CD14-positive monocyte (primary cell): ENCODE results near the gene TMPRSS11D. TPM values are rescaled to one million over a fixed set of nuclear protein-coding genes. Genes with fewer than 3 reads are reported as not detected.

Experiments used
- DNase-seq, 3 donors: peaks; one replicate each; pipeline ENCODE4 v3.0.0-alpha.2; 2011 to 2022
- H2AFZ ChIP-seq: 2 replicates; pipeline ENCODE4 v1.6.0; 2012; ENCODE audit warnings: mild to moderate bottlenecking, low read depth, low read length, inconsistent platforms; ENCODE audit not compliant: insufficient read depth, poor library complexity, severe bottlenecking
- H3K27ac ChIP-seq, 2 donors: 1 replicate in 1 of 2; 2 replicates in 1 of 2; pipeline ENCODE4 v1.5.1; 2012 to 2013; ENCODE audit warnings: low read length in 2 of 2, control low read depth in 1 of 2, inconsistent platforms in 1 of 2, low read depth in 1 of 2, mild to moderate bottlenecking in 1 of 2
- H3K27me3 ChIP-seq, 2 donors: one replicate each; pipeline versions ENCODE4 v1.6.0 to v1.6.1; 2011 to 2013; ENCODE audit warnings: low read length in 2 of 2; ENCODE audit not compliant: control insufficient read depth in 2 of 2, insufficient read depth in 2 of 2
- H3K36me3 ChIP-seq, 2 donors: replicated peaks in 1 of 2; 1 replicate in 1 of 2; 2 replicates in 1 of 2; pipeline versions ENCODE4 v1.5.1 to v1.6.1; 2012 to 2013; ENCODE audit warnings: low read length in 2 of 2, control low read depth in 1 of 2, inconsistent platforms in 1 of 2, mild to moderate bottlenecking in 1 of 2; ENCODE audit not compliant: insufficient read depth in 2 of 2, control insufficient read depth in 1 of 2
- H3K4me1 ChIP-seq, 2 donors: 1 replicate in 1 of 2; 2 replicates in 1 of 2; pipeline versions ENCODE4 v1.5.1 to v1.6.1; 2012 to 2013; ENCODE audit warnings: low read length in 2 of 2, control low read depth in 1 of 2, inconsistent platforms in 1 of 2, mild to moderate bottlenecking in 1 of 2, moderate library complexity in 1 of 2; ENCODE audit not compliant: insufficient read depth in 2 of 2, control insufficient read depth in 1 of 2
- H3K4me2 ChIP-seq: replicated peaks from 2 replicates; pipeline ENCODE3; 2012; ENCODE audit warnings: low read length, moderate library complexity, mild to moderate bottlenecking; ENCODE audit not compliant: poor library complexity, severe bottlenecking; ENCODE audit errors: extremely low read depth
- H3K4me3 ChIP-seq, 3 experiments: fragments of 200-600 bp in 1 of 3; sonication (generic) in 1 of 3; replicated peaks in 1 of 3; 1 replicate in 2 of 3; 2 replicates in 1 of 3; pipeline ENCODE4 v1.5.1; 2011 to 2013; ENCODE audit warnings: low read length in 3 of 3, mild to moderate bottlenecking in 3 of 3, control low read depth in 2 of 3, low read depth in 2 of 3, inconsistent platforms in 1 of 3, moderate library complexity in 1 of 3
- H3K79me2 ChIP-seq: 2 replicates; pipeline ENCODE4 v1.6.0; 2012; ENCODE audit warnings: mild to moderate bottlenecking, control low read depth, inconsistent platforms, low read length, moderate library complexity; ENCODE audit not compliant: insufficient read depth
- H3K9ac ChIP-seq: 2 replicates; pipeline ENCODE4 v1.6.0; 2017; ENCODE audit warnings: low read length, mild to moderate bottlenecking; ENCODE audit not compliant: insufficient read depth, poor library complexity, severe bottlenecking
- H3K9me3 ChIP-seq, 2 donors: replicated peaks in 1 of 2; 1 replicate in 1 of 2; 2 replicates in 1 of 2; pipeline versions ENCODE4 v1.5.1 to v1.6.1; 2012 to 2013; ENCODE audit warnings: low read length in 2 of 2, control low read depth in 1 of 2; ENCODE audit not compliant: control insufficient read depth in 1 of 2, insufficient read depth in 1 of 2
- H4K20me1 ChIP-seq: 2 replicates; pipeline ENCODE4 v1.6.0; 2012; ENCODE audit warnings: mild to moderate bottlenecking, low read length, control low read depth, moderate library complexity; ENCODE audit not compliant: insufficient read depth
- H3K27ac Mint-ChIP-seq, 7 donors: one replicate each; pipeline ENCODE4 v1.8.0; 2020; ENCODE audit warnings: mild to moderate bottlenecking in 7 of 7, mixed read lengths in 7 of 7, moderate library complexity in 6 of 7, inconsistent platforms in 2 of 7
- H3K27me3 Mint-ChIP-seq, 3 donors: one replicate each; pipeline ENCODE4 v1.8.0; 2021 to 2022; ENCODE audit warnings: low read depth in 3 of 3, mild to moderate bottlenecking in 3 of 3, mixed read lengths in 3 of 3, moderate library complexity in 3 of 3, inconsistent platforms in 1 of 3
- H3K36me3 Mint-ChIP-seq, 2 donors: one replicate each; pipeline ENCODE4 v1.8.0; 2020; ENCODE audit warnings: mixed read lengths in 2 of 2, inconsistent platforms in 1 of 2, mild to moderate bottlenecking in 1 of 2
- H3K4me1 Mint-ChIP-seq: one replicate; pipeline ENCODE4 v1.8.0; 2020; ENCODE audit warnings: mild to moderate bottlenecking, mixed read lengths
- H3K4me3 Mint-ChIP-seq, 2 donors: one replicate each; pipeline ENCODE4 v1.8.0; 2020; ENCODE audit warnings: mild to moderate bottlenecking in 2 of 2, mixed read lengths in 2 of 2, moderate library complexity in 1 of 2
- H3K9me3 Mint-ChIP-seq, 7 donors: one replicate each; pipeline ENCODE4 v1.8.0; 2020 to 2022; ENCODE audit warnings: mixed read lengths in 7 of 7, mild to moderate bottlenecking in 6 of 7, moderate library complexity in 6 of 7, inconsistent platforms in 2 of 7
- CTCF ChIP-seq: fragments of 200-600 bp; IDR thresholded peaks from one replicate; pipeline ENCODE4 v1.8.0; 2022; ENCODE audit warnings: antibody characterized with exemption, mild to moderate bottlenecking
- WGBS: methylation state at CpG from one replicate; pipeline ENCODE4 v1.1.5; 2013; ENCODE audit warnings: missing lambda C conversion rate; ENCODE audit not compliant: insufficient coverage; 5-methylcytosine and 5-hydroxymethylcytosine counted together
- intact Hi-C, 2 donors: fragments of 100-400 bp; cut with micrococcal nuclease; formaldehyde crosslinking; loops; one replicate each; pipeline versions ENCODE4 v1.15.0 to v1.15.1; 2023
- polyA plus RNA-seq, 3 donors: library from polyadenylated mRNA; depleted of rRNA in 1 of 3; unstranded in 2 of 3; stranded (reverse) in 1 of 3; fragments of 300-500 nt in 2 of 3; fragments of >200 nt in 1 of 3; fragmentation: Illumina TruSeq in 2 of 3; gene quantifications; 1 replicate in 2 of 3; 2 replicates in 1 of 3; pipeline ENCODE4 v1.2.3, GENCODE V29; 2012 to 2021

Gene TMPRSS11D
- polyA plus RNA-seq, 3 donors = not detected

- Histone ChIP-seq H3K36me3 (no peaks in the 10 kb centered on the region), H3K4me3 (no peak overlapping the region), H3K27me3 (no peaks in the 10 kb centered on the region), H3K4me1 (peaks cover 9 to 11% of the 10 kb centered on the region in 2 donors), H2AFZ (no peak overlapping the region), H3K4me2 (no peak overlapping the region), H3K27ac (no peak overlapping the region), H3K79me2 (no peaks in the 10 kb centered on the region), H3K9me3 (peaks cover 7 to 8% of the 10 kb centered on the region in 2 donors), H4K20me1 (no peaks in the 10 kb centered on the region), H3K9ac (no peak overlapping the region)
- intact Hi-C loops = no loop called here
- no peak for DNase-seq
- peaks cover 15% of the 10 kb centered on the region for H3K4me1 Mint-ChIP-seq
- 98% methylated on average over 21 of the region's 26 CpGs for WGBS
- H3K36me3 Mint-ChIP-seq = no peaks in the 10 kb centered on the region
- H3K27ac Mint-ChIP-seq = no peak overlapping the region
- no peak overlapping the region for H3K4me3 Mint-ChIP-seq
- no peaks in the 10 kb centered on the region for H3K27me3 Mint-ChIP-seq
- H3K9me3 Mint-ChIP-seq = peaks cover 0 to 11% (median 8%) of the 10 kb centered on the region in 7 donors
- no peak for TF ChIP-seq CTCF
These were observed 12.7 kb upstream of the TMPRSS11D start for GRCh38 chr4:67896421-67897065.

- Mint-ChIP-seq H3K27me3 (peaks cover 0 to 2% (median 0%) of the 10 kb centered on the region in 3 donors), H3K4me1 (peaks cover 16% of the 10 kb centered on the region), H3K36me3 (no peaks in the 10 kb centered on the region), H3K9me3 (peaks cover 0 to 11% (median 8%) of the 10 kb centered on the region in 7 donors), H3K27ac (peak overlapping the region in 1 of 7 donors; percentile 0), H3K4me3 (no peak overlapping the region)
- H3K9ac ChIP-seq = no peak overlapping the region
- no peaks in the 10 kb centered on the region for H3K36me3 ChIP-seq
- intact Hi-C loops = no loop called here
- peaks cover 7 to 8% of the 10 kb centered on the region in 2 donors for H3K9me3 ChIP-seq
- H3K4me1 ChIP-seq = peaks cover under 1 to 8% of the 10 kb centered on the region in 2 donors
- H4K20me1 ChIP-seq = no peaks in the 10 kb centered on the region
- H3K79me2 ChIP-seq = no peaks in the 10 kb centered on the region
- H3K27me3 ChIP-seq = no peaks in the 10 kb centered on the region
- H3K27ac ChIP-seq = no peak overlapping the region
- peak in 2 of 3 donors; percentile 14 to 30 for DNase-seq
- no peak overlapping the region for H3K4me3 ChIP-seq
- H3K4me2 ChIP-seq = no peak overlapping the region
- WGBS = no CpG with 5 or more reads among the region's 1 CpG
- no peak overlapping the region for H2AFZ ChIP-seq
- no peak for TF ChIP-seq CTCF
These were observed 10.9 kb upstream of the TMPRSS11D start for GRCh38 chr4:67894659-67895058.
